ENCODE results near the gene NCOA7.

NCOA7 gene

DNA sequence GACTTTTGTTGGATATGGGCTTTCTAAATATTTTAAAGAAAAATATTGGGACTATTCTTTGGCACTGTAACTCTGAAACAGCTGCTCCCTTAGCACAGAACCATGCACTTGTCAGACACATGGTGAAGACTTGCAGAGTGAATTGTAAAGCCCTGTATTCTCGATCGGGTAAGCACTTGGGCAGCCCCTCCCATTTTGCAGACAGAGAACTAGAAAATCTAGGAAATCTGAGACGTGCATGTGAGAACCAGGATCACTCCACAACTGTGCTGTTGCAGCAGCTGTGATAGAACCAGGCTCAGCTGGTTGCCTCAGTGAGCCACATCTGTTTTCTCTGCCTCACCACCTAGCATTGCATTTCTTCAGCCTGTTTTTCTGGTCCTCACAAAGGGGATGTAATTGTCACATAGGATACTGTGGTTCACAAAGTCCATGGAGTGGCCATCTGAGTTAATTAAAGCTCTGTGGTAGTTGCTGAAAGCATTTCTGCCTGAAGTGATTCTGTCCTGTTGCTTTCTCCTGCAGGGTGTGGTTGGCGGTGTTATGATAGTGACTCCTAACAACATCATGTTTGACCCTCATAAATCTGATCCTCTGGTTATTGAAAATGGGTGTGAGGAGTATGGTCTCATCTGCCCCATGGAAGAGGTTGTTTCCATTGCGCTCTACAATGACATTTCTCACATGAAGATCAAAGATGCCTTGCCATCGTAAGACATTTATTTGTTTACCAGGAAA lies 94.0 kb downstream of the NCOA7 start:
- H3K27me3 ChIP-seq (ENCODE audit: insufficient read depth, low read depth) = no peaks in the 10 kb centered on the region
- H3K27ac ChIP-seq = no peak overlapping the region
- TF ChIP-seq, protein P1, sequence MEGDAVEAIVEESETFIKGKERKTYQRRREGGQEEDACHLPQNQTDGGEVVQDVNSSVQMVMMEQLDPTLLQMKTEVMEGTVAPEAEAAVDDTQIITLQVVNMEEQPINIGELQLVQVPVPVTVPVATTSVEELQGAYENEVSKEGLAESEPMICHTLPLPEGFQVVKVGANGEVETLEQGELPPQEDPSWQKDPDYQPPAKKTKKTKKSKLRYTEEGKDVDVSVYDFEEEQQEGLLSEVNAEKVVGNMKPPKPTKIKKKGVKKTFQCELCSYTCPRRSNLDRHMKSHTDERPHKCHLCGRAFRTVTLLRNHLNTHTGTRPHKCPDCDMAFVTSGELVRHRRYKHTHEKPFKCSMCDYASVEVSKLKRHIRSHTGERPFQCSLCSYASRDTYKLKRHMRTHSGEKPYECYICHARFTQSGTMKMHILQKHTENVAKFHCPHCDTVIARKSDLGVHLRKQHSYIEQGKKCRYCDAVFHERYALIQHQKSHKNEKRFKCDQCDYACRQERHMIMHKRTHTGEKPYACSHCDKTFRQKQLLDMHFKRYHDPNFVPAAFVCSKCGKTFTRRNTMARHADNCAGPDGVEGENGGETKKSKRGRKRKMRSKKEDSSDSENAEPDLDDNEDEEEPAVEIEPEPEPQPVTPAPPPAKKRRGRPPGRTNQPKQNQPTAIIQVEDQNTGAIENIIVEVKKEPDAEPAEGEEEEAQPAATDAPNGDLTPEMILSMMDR (conservative IDR thresholded peaks at IDR 0.05; ENCODE audit: low read depth, low read length) = no peak
- H3K9ac ChIP-seq = no peak overlapping the region
- H2AFZ ChIP-seq (ENCODE audit: low read depth) = no peak overlapping the region
- no peaks in the 10 kb centered on the region for H4K20me1 ChIP-seq (ENCODE audit: insufficient read depth)
- no peak overlapping the region for H3K4me2 ChIP-seq
- H3K79me2 ChIP-seq (ENCODE audit: insufficient read depth, low read depth) = no peaks in the 10 kb centered on the region
- no peak overlapping the region for H3K4me3 ChIP-seq (IDR thresholded peaks at IDR 0.05; ENCODE audit: insufficient read depth, low read depth, low read length)
- H3K4me1 ChIP-seq (ENCODE audit: low read depth, poor library complexity, severe bottlenecking) = no peaks in the 10 kb centered on the region
- H3K36me3 ChIP-seq (ENCODE audit: insufficient read depth) = no peaks in the 10 kb centered on the region

DNA sequence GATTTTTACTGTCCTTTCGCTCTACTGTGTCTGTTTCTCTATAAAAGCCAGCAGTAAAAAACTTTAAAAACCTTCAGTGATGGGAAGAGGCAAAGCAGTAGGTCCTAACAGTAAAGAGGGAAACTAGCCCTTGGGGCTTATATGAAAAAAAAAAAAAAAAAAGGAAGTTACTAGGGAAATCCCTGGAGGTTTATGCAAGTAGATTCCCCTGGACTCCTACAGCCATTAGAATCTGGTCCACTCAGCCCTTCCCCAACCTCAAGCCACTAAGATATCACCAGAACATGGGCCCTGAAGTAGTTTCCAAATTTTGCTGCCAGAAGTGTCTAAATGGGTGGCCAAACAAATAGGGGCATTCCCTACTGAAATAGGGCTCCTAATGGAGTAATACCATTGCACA lies 95.3 kb downstream of the NCOA7 start:
- H3K9ac ChIP-seq = no peak overlapping the region
- no peaks in the 10 kb centered on the region for H3K27me3 ChIP-seq (ENCODE audit: insufficient read depth, low read depth)
- H2AFZ ChIP-seq (ENCODE audit: low read depth) = no peak overlapping the region
- no peaks in the 10 kb centered on the region for H4K20me1 ChIP-seq (ENCODE audit: insufficient read depth)
- no peak overlapping the region for H3K27ac ChIP-seq
- H3K4me3 ChIP-seq (IDR thresholded peaks at IDR 0.05; ENCODE audit: insufficient read depth, low read depth, low read length) = no peak overlapping the region
- H3K79me2 ChIP-seq (ENCODE audit: insufficient read depth, low read depth) = no peaks in the 10 kb centered on the region
- H3K36me3 ChIP-seq (ENCODE audit: insufficient read depth) = no peaks in the 10 kb centered on the region
- TF ChIP-seq, protein P1 (conservative IDR thresholded peaks at IDR 0.05; ENCODE audit: low read depth, low read length) = no peak
- H3K4me1 ChIP-seq (ENCODE audit: low read depth, poor library complexity, severe bottlenecking) = no peaks in the 10 kb centered on the region
- H3K4me2 ChIP-seq = no peak overlapping the region

DNA sequence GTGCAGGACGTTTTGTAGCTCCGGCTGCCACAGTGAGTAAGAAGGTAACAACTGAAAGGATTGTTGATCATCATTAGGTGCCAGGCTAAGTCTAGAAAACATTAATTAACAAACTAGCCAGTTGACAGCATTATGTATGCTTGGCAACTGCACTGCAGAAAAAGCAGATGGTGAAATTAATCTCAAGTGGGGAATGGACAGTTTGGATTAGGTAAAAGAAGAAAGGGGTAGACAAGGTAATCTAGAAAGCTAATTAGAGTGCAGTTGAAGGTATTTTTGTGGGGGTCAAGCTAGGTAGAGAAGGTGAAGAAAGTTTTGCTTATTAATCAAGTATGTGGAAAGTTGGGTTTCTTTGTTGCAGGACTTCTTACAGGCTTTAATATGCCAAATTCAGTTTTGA lies 96.2 kb downstream of the NCOA7 start:
- Histone ChIP-seq H3K27ac (no peak overlapping the region), H3K36me3 (ENCODE audit: insufficient read depth) (no peaks in the 10 kb centered on the region), H3K27me3 (ENCODE audit: insufficient read depth, low read depth) (no peaks in the 10 kb centered on the region), H3K9ac (no peak overlapping the region), H4K20me1 (ENCODE audit: insufficient read depth) (no peaks in the 10 kb centered on the region), H3K4me3 (IDR thresholded peaks at IDR 0.05; ENCODE audit: insufficient read depth, low read depth, low read length) (no peak overlapping the region), H2AFZ (ENCODE audit: low read depth) (no peak overlapping the region), H3K4me1 (ENCODE audit: low read depth, poor library complexity, severe bottlenecking) (no peaks in the 10 kb centered on the region), H3K4me2 (no peak overlapping the region), H3K79me2 (ENCODE audit: insufficient read depth, low read depth) (no peaks in the 10 kb centered on the region)
- TF ChIP-seq, protein P1 (conservative IDR thresholded peaks at IDR 0.05; ENCODE audit: low read depth, low read length) = no peak

DNA sequence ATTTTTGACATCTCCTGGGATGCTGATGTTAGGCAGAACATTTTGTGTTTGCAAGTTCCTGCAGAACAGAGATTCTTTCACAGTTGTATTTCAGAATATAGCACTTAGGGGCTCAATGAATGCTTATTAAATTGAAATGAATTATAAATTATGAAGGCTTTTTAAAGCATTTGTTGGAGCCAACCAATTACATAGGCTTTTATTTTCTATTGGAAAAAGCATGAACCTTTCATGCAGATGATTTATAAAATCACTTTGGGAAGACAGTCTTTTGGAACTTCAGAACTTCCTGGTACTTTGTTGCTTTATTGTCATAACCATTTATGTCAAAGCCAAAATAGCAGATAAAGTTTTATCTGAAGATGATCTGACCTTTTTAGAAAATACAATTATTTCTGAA lies 96.6 kb downstream of the NCOA7 start:
- H2AFZ ChIP-seq (ENCODE audit: low read depth) = no peak overlapping the region
- no peak overlapping the region for H3K27ac ChIP-seq
- H3K4me1 ChIP-seq (ENCODE audit: low read depth, poor library complexity, severe bottlenecking) = no peaks in the 10 kb centered on the region
- TF ChIP-seq, protein P1 (conservative IDR thresholded peaks at IDR 0.05; ENCODE audit: low read depth, low read length) = no peak
- H3K4me3 ChIP-seq (IDR thresholded peaks at IDR 0.05; ENCODE audit: insufficient read depth, low read depth, low read length) = no peak overlapping the region
- H3K27me3 ChIP-seq (ENCODE audit: insufficient read depth, low read depth) = no peaks in the 10 kb centered on the region
- no peak overlapping the region for H3K9ac ChIP-seq
- H4K20me1 ChIP-seq (ENCODE audit: insufficient read depth) = no peaks in the 10 kb centered on the region
- H3K36me3 ChIP-seq (ENCODE audit: insufficient read depth) = no peaks in the 10 kb centered on the region
- no peaks in the 10 kb centered on the region for H3K79me2 ChIP-seq (ENCODE audit: insufficient read depth, low read depth)
- H3K4me2 ChIP-seq = no peak overlapping the region
